Stimulated activated CD4-positive, alpha-beta T cell treated with anti-CD3 and anti-CD28 coated beads, TNF-alpha, amount 100 ng/mL, for 4 hours (primary cell): Measurements from ENCODE around the gene ZMYND10.
"Not testable (repeated sequence)": the region's sequence is repeated elsewhere in the genome, so short reads cannot be mapped to it uniquely, and the experiment has no call there.

Experiments
- DNase-seq, 3 experiments: peaks; one replicate each; pipeline ENCODE4 v3.0.0-alpha.2; 2020; ENCODE audit warnings: low read depth in 3 of 3

Gene ZMYND10

DNA sequence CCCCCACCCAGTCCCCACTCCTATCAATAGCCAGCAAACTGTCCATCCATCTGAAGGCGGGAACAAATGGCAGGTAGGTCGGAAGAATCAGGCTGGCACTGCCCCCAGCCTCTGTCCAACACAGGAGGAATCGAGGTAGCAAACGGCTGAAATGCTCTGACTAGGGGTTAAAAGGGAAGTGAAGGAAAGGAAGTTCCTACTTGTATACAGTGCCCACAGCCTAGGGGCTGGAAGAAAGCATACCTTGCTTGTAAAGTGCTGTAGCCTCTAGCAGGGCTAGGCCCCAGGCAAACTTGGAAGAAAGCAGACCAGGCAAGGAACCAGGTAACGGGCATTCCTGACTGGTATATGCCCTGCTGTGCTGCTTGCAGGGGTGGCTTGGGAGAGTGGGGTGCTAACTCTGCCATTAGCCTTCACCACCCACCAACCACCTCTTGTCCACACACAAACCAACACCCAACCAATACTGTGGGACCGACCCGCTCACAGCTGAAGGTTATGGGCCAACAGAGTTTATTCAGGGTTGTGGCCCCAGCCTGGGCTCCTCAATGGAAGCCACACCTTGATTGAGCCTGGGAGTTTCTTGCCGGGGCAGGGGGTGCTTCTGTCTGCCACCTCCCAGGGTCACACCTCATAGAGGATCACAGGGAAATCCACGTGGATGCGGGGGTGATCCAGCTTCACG lies 19.9 kb downstream of the ZMYND10 start:
- DNase-seq, result no peak

- no peak for DNase-seq
These were observed 20.4 kb downstream of the ZMYND10 start for GRCh38 chr3:50325113-50325480.

DNA sequence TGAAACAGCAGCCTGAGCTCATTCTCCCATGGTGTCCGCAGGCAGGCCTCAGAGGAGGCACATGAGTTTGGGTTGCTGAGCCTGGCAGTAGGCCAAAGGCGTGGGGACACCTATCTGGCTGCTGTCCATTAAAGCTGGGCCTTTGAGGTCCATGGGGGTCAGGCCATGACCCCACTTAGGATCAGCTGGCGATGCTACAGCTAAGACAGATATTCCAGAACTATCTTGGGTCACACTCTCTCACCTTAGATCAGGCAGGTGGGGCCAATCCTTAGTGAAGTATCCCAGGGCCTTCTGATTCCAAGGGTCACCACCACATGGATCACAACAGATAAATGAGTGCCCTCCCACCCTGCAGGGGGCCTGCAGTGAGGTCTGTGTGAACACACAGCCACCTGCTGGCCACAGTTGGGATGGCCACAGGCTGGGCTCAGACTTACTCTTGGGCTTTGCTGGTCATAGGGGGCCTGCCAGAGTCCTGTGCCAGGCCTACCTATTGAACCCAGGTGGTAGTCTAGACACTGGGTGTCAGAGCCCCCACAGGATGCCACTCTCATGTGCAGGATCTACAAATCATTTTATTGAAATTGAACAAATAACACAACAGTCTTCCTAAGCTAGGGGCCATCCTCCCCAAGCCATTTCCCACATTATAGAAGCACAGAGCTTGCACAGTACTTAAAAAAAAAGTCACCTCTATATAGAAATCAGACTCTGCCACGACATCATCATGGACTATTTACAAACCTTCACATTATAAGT lies 21.0 kb downstream of the ZMYND10 start:
- DNase-seq, result no peak

GRCh38 chr3:50323614-50324199 lies 21.8 kb downstream of the ZMYND10 start:
- no peak for DNase-seq

DNA sequence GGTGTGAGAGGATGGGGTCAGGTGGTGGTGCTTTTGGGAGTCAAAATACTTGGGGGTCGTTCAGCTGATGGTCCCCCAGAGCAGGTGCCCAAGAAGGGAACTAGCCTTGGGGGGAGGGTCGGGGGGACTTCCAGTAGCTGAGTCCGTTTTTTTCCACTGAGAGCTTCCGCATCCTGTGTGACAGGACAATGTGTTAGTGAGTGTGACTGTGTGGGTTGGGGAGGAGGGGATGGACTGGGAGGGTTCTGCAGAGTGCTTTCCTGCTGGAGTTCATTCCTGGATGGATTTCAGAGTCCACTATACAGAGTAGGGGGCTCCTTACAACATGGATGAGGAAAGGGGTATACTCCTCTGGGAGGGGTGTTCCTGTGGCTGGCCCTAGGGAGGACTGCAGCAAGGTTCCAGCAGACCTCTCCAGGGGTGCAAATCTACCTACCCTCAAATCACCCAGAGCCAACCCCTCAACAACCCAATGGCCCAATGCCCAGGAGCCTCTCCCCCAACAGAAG lies 22.4 kb downstream of the ZMYND10 start:
- DNase-seq, result no peak

DNA sequence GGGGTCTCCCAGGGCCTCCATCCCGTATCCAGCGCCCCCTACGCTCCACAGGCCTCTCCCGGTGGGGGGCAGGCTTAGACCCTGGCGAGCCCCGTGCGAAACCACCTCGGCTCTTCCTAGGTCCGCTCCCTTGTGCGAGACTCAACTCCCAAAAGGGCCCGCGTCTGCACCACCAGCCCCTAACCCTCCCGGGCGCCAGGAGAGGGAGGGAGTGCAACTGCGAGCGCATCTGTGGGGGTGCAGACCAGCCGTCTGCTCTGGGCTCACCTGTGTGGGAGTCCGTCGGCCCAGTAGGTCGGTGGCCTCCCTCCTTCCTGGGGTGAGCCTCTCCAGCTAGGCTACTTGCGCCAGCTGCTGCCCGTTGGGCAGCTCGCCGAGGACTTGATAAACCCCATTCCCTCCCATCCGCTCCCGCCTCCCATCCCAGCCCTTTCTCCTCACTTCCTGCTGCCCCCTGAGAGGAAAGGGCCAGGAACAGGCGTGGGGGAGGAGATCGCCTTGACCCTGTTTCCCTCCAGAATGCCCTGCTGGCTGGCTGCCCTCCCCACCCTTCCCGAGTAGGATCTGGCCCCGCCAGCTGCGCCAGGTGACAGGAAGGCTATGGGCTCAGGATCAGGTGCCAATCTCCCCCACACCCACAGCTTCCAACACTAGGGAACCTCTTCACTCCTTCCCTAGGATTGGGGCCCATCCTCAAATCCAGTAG lies 23.0 kb downstream of the ZMYND10 start, which contains the start of gene HYAL2:
Gene HYAL2 (minus strand): TSS at position 360 of the 706 bp plus-strand sequence. CDS start 2,256 bp downstream, outside the sequence.
- no peak for DNase-seq

- no peak for DNase-seq
These were observed 23.5 kb downstream of the ZMYND10 start for GRCh38 chr3:50322115-50322385.

- DNase-seq, result peak; percentile 69 to 84 (median 70)
These were observed 24.0 kb downstream of the ZMYND10 start for GRCh38 chr3:50321336-50322114.

GRCh38 chr3:50320853-50321335 lies 24.6 kb downstream of the ZMYND10 start:
- DNase-seq, result peak in 2 of 3 experiments; percentile 43 to 54

- DNase-seq, result no peak
These were observed 25.5 kb downstream of the ZMYND10 start for GRCh38 chr3:50319894-50320625.

GRCh38 chr3:50319181-50319893 lies 26.2 kb downstream of the ZMYND10 start:
- DNase-seq, result no peak

- no peak for DNase-seq
These were observed 26.9 kb downstream of the ZMYND10 start for GRCh38 chr3:50318615-50319014.

DNA sequence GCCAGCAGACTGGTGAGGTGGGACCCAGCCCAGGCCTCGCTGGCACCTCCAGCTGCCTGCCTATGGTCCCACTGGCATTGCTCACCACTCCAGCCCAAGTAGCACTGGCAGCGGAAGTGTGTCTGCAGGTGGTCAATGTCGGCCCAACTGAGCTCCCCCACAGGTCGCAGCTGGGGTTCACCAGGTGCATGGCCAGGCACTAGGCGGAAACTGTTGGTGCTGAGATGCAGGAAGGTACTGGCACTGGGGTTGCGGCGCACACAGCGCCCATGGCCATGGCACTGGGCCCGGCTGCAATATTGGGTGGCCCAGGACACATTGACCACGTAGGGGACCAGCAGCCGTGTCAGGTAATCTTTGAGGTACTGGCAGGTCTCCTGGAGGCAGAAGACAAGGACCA lies 27.4 kb downstream of the ZMYND10 start:
- no peak for DNase-seq

- DNase-seq, result no peak
These were observed 28.2 kb downstream of the ZMYND10 start for GRCh38 chr3:50317300-50317699.

- DNase-seq, result peak in 1 of 3 experiments; percentile 62
These were observed 28.8 kb downstream of the ZMYND10 start for GRCh38 chr3:50316657-50317242.

GRCh38 chr3:50314816-50315215 lies 30.7 kb downstream of the ZMYND10 start:
- no peak for DNase-seq

DNA sequence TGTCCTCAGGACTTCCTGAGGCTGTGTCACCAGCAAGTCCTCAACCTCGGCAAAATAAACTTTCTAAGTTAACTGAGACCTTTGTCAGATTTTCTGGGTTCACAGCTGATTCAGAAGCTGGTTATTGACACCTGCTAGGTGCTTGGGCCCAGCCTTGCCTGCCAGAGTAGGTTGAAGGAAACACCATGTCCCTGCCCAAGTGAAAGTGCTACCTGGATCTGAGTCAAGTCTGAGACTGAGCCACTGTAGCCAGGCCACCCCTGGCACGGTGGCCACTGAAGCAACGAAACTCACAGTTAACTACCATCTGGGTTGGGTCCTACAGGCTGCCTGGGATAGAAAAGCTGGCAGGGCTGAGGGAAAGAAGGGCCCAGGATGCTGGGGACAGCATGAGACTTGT lies 31.2 kb downstream of the ZMYND10 start:
- DNase-seq, result no peak

DNA sequence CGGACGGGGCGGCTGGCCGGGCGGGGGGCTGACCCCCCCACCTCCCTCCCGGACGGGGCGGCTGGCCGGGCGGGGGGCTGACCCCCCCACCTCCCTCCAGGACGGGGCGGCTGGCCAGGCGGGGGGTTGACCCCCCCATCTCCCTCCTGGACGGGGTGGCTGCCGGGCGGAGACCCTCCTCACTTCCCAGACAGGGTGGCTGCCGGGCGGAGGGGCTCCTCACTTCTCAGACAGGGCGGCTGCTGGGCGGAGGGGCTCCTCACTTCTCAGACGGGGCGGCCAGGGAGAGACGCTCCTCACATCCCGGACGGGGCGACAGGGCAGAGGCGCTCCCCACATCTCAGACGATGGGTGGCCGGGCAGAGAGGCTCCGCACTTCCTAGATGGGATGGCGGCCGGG lies 33.5 kb downstream of the ZMYND10 start:
- not testable (repeated sequence) for DNase-seq

- DNase-seq, result no peak
These were observed 40.9 kb downstream of the ZMYND10 start for GRCh38 chr3:50304601-50305000.
